NCI-H2107 treated with DMSO at 0.1 percent for 48 hours (cell line): ENCODE results near the gene TANK.
"Not testable (repeated sequence)": the region's sequence is repeated elsewhere in the genome, so short reads cannot be mapped to it uniquely, and the experiment has no call there.

Experiments used
- DNase-seq: peaks from one replicate; lab custom pipeline; 2025; ENCODE audit not compliant: unreplicated experiment; lab: John Stamatoyannopoulos, UW

TANK gene

DNA sequence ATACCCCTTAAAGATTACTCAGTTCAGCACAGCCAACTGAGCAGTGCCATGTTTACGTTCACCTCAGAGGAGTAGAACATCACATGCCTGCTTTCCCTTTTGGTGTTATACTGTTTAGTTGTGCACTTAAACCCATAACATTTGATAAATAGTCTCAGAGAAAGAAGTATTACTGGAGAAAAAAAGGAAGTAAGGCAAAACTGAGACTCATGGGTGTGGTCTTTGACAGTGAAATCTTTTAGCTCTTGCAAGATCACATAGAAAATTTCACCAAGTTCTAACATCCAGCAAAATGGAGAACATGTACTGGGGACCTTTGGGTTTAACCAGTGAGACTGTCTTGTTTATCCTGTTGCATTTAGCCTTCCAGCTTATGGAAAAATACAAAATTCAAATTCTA is 5.6 kb downstream of the TANK start:
- no peak for DNase-seq

- DNase-seq: no peak
These were observed 6.5 kb downstream of the TANK start for GRCh38 chr2:161166538-161167409.

GRCh38 chr2:161169335-161169734 is 9.1 kb downstream of the TANK start:
- DNase-seq: no peak

GRCh38 chr2:161170377-161170776 is 10.1 kb downstream of the TANK start:
- DNase-seq: no peak

DNA sequence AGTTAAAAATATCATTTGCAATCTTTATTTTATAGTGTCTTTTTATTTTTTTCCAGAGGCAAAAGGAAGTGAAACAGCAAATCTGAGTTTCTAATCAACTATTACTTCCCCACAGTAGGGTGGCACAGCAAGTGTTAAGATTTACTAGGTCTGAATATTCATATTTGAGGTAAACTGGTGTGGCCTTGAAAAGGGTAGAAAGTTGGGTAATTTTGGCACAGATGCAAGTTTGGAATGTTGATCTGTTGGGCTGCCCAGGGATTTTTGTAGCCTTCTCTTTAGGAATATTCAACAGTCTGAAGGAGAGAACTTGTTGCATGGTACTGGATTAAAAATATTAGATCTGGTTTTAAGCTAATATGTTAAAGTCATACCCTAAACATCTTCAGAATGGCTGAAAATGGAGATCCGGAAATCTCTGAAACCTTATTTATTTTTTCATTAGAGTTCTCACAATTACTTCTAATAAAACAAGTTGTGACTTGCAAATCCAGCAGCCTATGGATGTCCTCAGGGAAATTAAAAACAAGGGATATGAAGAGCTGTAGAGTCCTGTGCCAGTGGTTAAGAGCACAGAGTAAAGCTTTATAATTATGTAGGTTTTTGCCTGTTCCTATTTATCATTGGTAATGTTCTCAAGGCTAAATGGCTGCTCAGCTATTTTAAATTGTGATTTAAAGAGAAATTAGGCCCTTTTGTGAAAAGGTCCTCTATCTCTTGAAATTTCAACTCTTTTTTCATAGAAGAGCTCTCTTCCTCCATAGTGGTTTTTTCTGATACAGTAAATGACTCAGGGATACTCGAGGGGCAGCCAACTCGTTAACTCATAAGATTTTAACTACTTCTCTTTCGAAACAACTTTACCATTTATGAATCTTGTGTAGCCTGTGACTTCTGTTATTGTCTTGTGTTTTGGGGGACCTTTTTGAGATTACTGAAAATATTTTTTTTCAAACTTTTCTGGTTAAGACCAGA is 11.0 kb downstream of the TANK start:
- DNase-seq: no peak

DNA sequence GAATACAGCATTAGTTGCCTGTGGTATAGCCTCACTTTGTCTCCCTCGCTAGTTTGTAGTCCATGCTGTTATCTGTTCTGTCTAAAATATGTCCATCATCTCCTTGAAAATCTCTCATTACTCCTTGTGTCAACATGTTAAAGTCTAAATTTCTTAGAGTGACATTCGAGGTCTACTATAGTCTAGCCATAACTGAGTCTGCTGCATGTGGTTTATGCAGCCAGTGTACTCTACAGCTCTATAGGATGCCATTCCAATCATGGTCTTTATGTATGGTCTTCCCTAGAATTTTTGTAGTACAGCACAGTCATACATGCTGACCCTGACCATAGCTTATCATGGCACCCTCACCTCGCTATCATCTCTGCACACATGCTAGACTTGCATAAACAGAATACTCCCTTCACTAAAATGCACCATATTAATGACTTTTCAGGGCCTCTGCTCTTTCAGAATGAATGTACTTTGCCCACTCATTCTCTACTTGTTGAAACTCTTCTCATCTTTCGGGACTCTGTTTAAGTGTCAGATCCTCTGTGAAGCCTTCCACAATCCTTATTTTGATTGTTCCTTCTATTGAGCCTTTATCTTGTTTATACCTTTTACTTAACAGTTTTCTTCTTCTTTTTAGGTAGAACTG is 12.8 kb downstream of the TANK start:
- DNase-seq: no peak

GRCh38 chr2:161173541-161174194 is 13.4 kb downstream of the TANK start:
- no peak for DNase-seq

DNA sequence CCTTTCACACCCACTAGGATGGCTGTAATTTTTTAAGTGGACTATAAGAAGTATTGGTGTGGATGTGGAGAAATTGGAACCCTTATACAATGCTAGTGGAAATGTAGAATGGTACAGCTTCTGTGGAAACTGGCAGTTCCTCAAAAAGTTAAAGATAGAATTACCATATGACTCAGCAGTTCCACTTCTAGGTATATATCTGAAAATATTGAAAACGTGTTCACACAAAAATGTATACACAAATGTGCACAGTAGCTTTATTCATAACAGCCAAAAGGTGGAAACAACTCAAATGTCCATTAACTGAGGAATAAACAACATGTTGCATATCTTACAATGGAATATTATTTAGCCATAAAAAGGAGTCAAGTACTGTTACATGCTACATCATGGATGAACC is 17.7 kb downstream of the TANK start:
- no peak for DNase-seq

DNA sequence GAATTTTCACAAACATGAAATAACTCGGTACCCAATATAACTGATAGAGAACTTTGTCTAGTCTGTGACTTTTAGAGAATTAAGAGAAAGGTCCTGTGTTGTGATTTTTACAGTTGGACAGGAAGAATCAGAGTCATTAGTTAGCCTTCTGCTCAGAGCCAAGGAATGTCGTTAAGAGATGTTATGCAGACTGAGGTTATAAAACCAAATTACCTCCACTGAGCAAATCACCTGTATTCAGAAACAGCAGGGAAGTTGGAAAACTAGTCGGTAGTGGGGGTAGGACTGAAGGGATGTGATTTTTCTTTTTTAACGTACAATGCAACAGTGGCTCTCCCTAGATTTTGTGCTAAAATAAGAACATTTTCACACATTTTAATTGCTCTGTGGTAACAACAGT is 18.5 kb downstream of the TANK start:
- DNase-seq: no peak

DNA sequence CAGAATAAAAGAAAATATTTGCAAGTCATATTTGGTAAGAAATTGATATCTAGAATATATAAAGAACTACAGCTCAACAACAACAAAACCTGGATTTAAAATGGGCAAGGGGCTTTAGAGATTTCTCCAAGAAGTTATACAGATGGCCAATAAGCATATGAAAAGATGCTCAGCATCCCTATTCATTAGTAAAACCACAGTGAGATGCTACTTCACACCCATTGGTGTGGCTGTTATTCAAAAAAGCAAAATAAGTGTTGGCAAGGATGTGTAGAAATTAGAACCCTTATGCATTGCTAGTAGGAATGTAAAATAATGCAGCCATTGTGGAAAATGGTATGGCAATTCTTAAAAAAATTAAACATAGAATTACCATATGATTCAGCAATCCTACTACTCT is 29.8 kb downstream of the TANK start:
- no peak for DNase-seq

DNA sequence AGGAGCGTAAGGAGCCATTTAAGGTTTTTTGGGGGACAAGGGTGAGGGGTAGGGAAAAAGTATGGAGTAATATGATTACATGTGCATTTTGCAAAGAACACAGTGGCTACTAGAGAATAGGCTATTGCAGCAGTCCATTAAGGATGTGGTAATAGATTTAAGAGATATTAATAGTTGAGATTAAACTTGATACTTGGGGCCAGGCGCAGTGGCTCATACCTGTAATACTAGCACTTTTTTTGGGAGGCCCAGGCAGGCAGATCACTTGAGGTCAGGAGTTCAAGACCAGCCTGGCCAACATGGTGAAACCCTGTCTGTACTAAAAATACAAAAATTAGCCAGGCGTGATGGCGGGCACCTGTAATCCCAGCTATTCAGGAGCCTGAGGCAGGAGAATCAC is 35.4 kb downstream of the TANK start:
- DNase-seq: not testable (repeated sequence)

DNA sequence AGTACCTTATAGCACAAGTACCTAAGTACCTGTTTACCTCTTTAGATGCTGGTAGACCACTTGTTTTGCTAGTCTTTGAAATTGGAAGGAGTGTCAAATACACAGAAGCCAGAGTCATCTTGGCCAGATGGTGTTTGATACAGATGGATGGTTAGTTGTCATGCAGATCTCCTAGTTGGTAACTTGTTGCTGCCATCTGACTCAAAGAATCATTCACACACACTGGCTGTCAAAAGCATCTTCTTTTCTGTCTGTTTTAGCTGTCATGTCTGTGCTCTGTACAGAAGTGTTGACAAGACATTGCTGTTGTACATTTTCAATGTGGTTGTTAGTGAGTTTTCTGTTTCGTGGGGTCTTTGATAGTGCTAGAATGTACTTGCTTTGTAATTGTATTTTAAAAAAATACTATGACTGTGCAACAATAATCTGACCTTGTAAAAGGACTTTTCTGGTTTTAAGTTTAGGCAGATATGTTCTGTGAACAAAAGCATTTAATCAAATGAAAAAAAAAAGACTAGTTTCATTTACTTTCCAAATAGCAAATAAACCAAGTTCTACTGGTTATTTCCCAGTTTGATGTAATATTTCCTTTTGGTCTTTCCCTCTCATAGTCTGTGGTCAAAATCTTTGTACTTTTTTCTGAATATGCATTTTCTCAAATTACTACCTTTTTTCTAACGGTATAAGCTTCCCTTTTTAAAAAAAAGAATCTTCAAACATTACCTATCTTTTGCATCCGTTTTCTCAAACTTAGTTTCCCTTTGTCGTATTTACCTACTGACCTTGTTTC is 39.9 kb downstream of the TANK start:
- DNase-seq: no peak

- no peak for DNase-seq
These were observed 44.6 kb downstream of the TANK start for GRCh38 chr2:161204846-161205245.

- DNase-seq: no peak
These were observed 46.3 kb downstream of the TANK start for GRCh38 chr2:161206471-161207032.

- DNase-seq: no peak
These were observed 47.7 kb downstream of the TANK start for GRCh38 chr2:161207941-161208340.

GRCh38 chr2:161208527-161209139 is 48.4 kb downstream of the TANK start:
- no peak for DNase-seq

- DNase-seq: no peak
These were observed 49.7 kb downstream of the TANK start for GRCh38 chr2:161209902-161210301.

GRCh38 chr2:161217597-161218185 is 57.5 kb downstream of the TANK start:
- DNase-seq: no peak

- DNase-seq: no peak
These were observed 59.0 kb downstream of the TANK start for GRCh38 chr2:161219211-161219610.
